ENCODE measurements around the gene MAP3K14. TPM values are rescaled to one million over a fixed set of nuclear protein-coding genes. Genes with fewer than 3 reads are reported as not detected.

The MAP3K14 gene
- total RNA-seq, 1 donor from 2014 or later, result 1.2 TPM

- no peak for DNase-seq
Observed at GRCh38 chr17:45221081-45222013, 95.5 kb downstream of the MAP3K14 start, which contains the start of gene FMNL1. Gene FMNL1, plus strand, starts transcription at chr17:45221885. Its CDS starts 240 bp downstream, at chr17:45222125.

GRCh38 chr17:45220079-45220478, 96.7 kb downstream of the MAP3K14 start:
- DNase-seq, result no peak

GRCh38 chr17:45218895-45219661, 97.7 kb downstream of the MAP3K14 start:
- DNase-seq, result peak; percentile 60

Other genes starting within 250 kb of the MAP3K14 start
- gene PLCD3, start 184.5 kb downstream of the MAP3K14 start, total RNA-seq, result 3.1 TPM
- gene ACBD4, start 181.3 kb downstream of the MAP3K14 start, total RNA-seq, result 3.0 TPM
- gene HEXIM1, start 168.5 kb downstream of the MAP3K14 start, total RNA-seq, result 8.0 TPM
- gene HEXIM2, start 155.1 kb downstream of the MAP3K14 start, total RNA-seq, result 8.1 TPM
- 1.9 TPM for gene FMNL1, start 95.1 kb downstream of the MAP3K14 start, total RNA-seq
- not detected for gene SPATA32, start 54.9 kb downstream of the MAP3K14 start, total RNA-seq
- gene ARHGAP27, start 115.8 kb upstream of the MAP3K14 start, total RNA-seq, result 2.0 TPM
- 18.7 TPM for gene PLEKHM1, start 173.7 kb upstream of the MAP3K14 start, total RNA-seq

Measured in occipital lobe (tissue), 2 donors.